CD4-positive, alpha-beta T cell treated with Interleukin-15 for 4 hours (primary cell): ENCODE results near the gene ANGEL1.

Experiments used
- DNase-seq: peaks from one replicate; pipeline ENCODE4 v3.0.0-alpha.2; 2020; ENCODE audit warnings: low spot score

The ANGEL1 gene

GRCh38 chr14:76779221-76780057, 33.2 kb downstream of the ANGEL1 start:
- no peak for DNase-seq

- no peak for DNase-seq
Observed at GRCh38 chr14:76778546-76779215, 34.0 kb downstream of the ANGEL1 start.

GRCh38 chr14:76777721-76778120, 35.0 kb downstream of the ANGEL1 start:
- DNase-seq = no peak

GRCh38 chr14:76776428-76777251, 36.0 kb downstream of the ANGEL1 start:
- DNase-seq = no peak

GRCh38 chr14:76775695-76776427, 36.8 kb downstream of the ANGEL1 start:
- DNase-seq = no peak

GRCh38 chr14:76774821-76775694, 37.6 kb downstream of the ANGEL1 start:
- no peak for DNase-seq

- DNase-seq = no peak
Observed at GRCh38 chr14:76773956-76774820, 38.5 kb downstream of the ANGEL1 start.

- no peak for DNase-seq
Observed at GRCh38 chr14:76773188-76773885, 39.3 kb downstream of the ANGEL1 start.

GRCh38 chr14:76772300-76773187, 40.1 kb downstream of the ANGEL1 start:
- no peak for DNase-seq

GRCh38 chr14:76771437-76771980, 41.2 kb downstream of the ANGEL1 start:
- DNase-seq = no peak

GRCh38 chr14:76770521-76771436, 41.9 kb downstream of the ANGEL1 start:
- DNase-seq = no peak

- no peak for DNase-seq
Observed at GRCh38 chr14:76769636-76770292, 42.9 kb downstream of the ANGEL1 start.

- DNase-seq = no peak
Observed at GRCh38 chr14:76768671-76769500, 43.8 kb downstream of the ANGEL1 start.

GRCh38 chr14:76767681-76768656, 44.7 kb downstream of the ANGEL1 start:
- DNase-seq = peak; percentile 85
